DND-41 (cell line): ENCODE data around the gene CRISPLD2.

Source experiments
- EZH2 ChIP-seq: IDR thresholded peaks from 3 replicates; pipeline ENCODE4 v1.6.1; 2012; ENCODE audit warnings: borderline replicate concordance, low read depth, mild to moderate bottlenecking, moderate library complexity, low read length, inconsistent platforms; ENCODE audit not compliant: severe bottlenecking
- TF ChIP-seq, protein P1 (sequence below): IDR thresholded peaks from 2 replicates; pipeline ENCODE4 v1.5.1; 2012; ENCODE audit warnings: borderline replicate concordance, low read length, moderate library complexity, mild to moderate bottlenecking; ENCODE audit not compliant: poor library complexity, severe bottlenecking; ENCODE audit errors: extremely low read depth

GRCh38 chr16:84867696-84868095 is 47.9 kb downstream of the CRISPLD2 start:
- TF ChIP-seq, protein P1, sequence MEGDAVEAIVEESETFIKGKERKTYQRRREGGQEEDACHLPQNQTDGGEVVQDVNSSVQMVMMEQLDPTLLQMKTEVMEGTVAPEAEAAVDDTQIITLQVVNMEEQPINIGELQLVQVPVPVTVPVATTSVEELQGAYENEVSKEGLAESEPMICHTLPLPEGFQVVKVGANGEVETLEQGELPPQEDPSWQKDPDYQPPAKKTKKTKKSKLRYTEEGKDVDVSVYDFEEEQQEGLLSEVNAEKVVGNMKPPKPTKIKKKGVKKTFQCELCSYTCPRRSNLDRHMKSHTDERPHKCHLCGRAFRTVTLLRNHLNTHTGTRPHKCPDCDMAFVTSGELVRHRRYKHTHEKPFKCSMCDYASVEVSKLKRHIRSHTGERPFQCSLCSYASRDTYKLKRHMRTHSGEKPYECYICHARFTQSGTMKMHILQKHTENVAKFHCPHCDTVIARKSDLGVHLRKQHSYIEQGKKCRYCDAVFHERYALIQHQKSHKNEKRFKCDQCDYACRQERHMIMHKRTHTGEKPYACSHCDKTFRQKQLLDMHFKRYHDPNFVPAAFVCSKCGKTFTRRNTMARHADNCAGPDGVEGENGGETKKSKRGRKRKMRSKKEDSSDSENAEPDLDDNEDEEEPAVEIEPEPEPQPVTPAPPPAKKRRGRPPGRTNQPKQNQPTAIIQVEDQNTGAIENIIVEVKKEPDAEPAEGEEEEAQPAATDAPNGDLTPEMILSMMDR: no peak
- TF ChIP-seq EZH2: no peak
